Measurements from ENCODE around the gene C5orf63.

DNA sequence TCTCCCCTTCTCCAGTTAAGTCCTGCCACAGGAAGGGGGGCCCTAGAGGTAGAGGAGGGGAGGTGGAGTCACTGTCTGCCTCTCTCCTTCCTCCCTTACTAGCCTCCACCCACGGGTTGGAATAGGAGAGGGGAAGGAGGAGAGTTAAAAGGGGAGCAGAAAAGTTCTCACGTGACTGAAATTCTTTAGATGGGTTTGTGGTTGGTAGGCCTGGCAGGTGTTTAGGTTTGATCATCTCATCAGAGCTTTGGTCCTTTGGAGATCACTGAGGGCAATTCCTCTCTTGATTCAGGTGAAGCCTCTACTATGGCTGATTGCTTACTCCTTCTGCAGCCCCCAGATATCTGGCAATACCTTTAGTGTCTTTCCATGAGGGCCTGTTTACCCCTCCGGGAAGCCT, 24.9 kb upstream of the C5orf63 start:
- TF ChIP-seq, protein P1, sequence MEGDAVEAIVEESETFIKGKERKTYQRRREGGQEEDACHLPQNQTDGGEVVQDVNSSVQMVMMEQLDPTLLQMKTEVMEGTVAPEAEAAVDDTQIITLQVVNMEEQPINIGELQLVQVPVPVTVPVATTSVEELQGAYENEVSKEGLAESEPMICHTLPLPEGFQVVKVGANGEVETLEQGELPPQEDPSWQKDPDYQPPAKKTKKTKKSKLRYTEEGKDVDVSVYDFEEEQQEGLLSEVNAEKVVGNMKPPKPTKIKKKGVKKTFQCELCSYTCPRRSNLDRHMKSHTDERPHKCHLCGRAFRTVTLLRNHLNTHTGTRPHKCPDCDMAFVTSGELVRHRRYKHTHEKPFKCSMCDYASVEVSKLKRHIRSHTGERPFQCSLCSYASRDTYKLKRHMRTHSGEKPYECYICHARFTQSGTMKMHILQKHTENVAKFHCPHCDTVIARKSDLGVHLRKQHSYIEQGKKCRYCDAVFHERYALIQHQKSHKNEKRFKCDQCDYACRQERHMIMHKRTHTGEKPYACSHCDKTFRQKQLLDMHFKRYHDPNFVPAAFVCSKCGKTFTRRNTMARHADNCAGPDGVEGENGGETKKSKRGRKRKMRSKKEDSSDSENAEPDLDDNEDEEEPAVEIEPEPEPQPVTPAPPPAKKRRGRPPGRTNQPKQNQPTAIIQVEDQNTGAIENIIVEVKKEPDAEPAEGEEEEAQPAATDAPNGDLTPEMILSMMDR (IDR thresholded peaks at IDR 0.05; ENCODE audit: low read length), result no peak
- no peak for TF ChIP-seq EZH2 (IDR thresholded peaks at IDR 0.05; ENCODE audit: borderline replicate concordance, low read length)

All from OCI-LY1 (cell line).